ENCODE results near the gene TRIM71. TPM values are rescaled to one million over a fixed set of nuclear protein-coding genes. Genes with fewer than 3 reads are reported as not detected.
"Not testable (repeated sequence)": the region's sequence is repeated elsewhere in the genome, so short reads cannot be mapped to it uniquely, and the experiment has no call there.

The TRIM71 gene
- total and polyA plus RNA-seq, 7 experiments from 2014 or later = 0.20 TPM; not detected in 6

- no peaks in the 10 kb centered on the region for H3K9me3 Mint-ChIP-seq
- H3K36me3 Mint-ChIP-seq = no peaks in the 10 kb centered on the region
- Histone ChIP-seq H3K4me1 (ENCODE audit: control insufficient read depth in 2 of 2, insufficient read depth in 2 of 2, low read length in 2 of 2) (no peaks in the 10 kb centered on the region), H3K27ac (ENCODE audit: low read depth, low read length) (no peak overlapping the region), H3K4me3 (ENCODE audit: low read length) (no peak overlapping the region), H3K36me3 (ENCODE audit: control insufficient read depth in 2 of 3, insufficient read depth in 3 of 3, low read length in 3 of 3) (no peaks in the 10 kb centered on the region), H3K9me3 (ENCODE audit: control insufficient read depth in 2 of 3, low read length in 3 of 3) (no peaks in the 10 kb centered on the region), H3K27me3 (ENCODE audit: control insufficient read depth in 2 of 2, insufficient read depth in 2 of 2, low read length in 2 of 2) (no peaks in the 10 kb centered on the region)
- ChIA-PET CTCF (no interaction called here), POLR2A (no interaction called here)
- DNase-seq = no peak
- no peak for ATAC-seq
- peaks cover 0 to 21% (median 0%) of the 10 kb centered on the region in 5 donors for H3K27me3 Mint-ChIP-seq
- H3K4me1 Mint-ChIP-seq = peaks cover 3 to 16% (median 13%) of the 10 kb centered on the region in 7 donors
- H3K4me3 Mint-ChIP-seq = no peak overlapping the region
- peak overlapping the region in 1 of 9 donors; percentile 75 for H3K27ac Mint-ChIP-seq
- intact Hi-C loops (cut with micrococcal nuclease) = no loop called here
Measured at GRCh38 chr3:32842531-32842931, 24.7 kb downstream of the TRIM71 start.

DNA sequence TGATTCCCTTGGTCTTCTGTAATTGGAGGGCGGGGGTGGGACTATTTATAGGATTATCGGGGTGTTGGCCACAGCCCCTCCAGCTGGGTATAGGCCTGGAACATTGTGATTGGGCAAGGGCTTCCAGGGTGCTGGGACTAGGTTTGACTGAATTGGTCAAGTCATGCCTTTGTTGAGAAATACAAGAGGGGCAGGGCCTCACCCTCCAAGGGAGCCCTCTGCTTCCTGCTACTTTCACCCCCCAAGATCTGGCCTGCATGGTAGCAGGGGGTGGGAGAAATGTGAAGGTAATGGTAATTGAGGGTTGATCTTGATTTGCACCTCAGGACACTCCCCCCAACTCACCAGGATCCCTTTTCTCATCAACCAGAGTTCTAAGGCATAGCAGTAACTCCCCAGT lies 25.2 kb downstream of the TRIM71 start:
- H3K27ac Mint-ChIP-seq = no peak overlapping the region
- peaks cover 3 to 16% (median 13%) of the 10 kb centered on the region in 7 donors for H3K4me1 Mint-ChIP-seq
- Histone ChIP-seq H3K36me3 (ENCODE audit: control insufficient read depth in 2 of 3, insufficient read depth in 3 of 3, low read length in 3 of 3) (no peaks in the 10 kb centered on the region), H3K27ac (ENCODE audit: low read depth, low read length) (no peak overlapping the region), H3K4me3 (ENCODE audit: low read length) (no peak overlapping the region), H3K4me1 (ENCODE audit: control insufficient read depth in 2 of 2, insufficient read depth in 2 of 2, low read length in 2 of 2) (no peaks in the 10 kb centered on the region), H3K27me3 (ENCODE audit: control insufficient read depth in 2 of 2, insufficient read depth in 2 of 2, low read length in 2 of 2) (no peaks in the 10 kb centered on the region), H3K9me3 (ENCODE audit: control insufficient read depth in 2 of 3, low read length in 3 of 3) (no peaks in the 10 kb centered on the region)
- H3K9me3 Mint-ChIP-seq = no peaks in the 10 kb centered on the region
- CTCF ChIA-PET = no interaction called here
- H3K27me3 Mint-ChIP-seq = peaks cover 0 to 21% (median 0%) of the 10 kb centered on the region in 5 donors
- no peaks in the 10 kb centered on the region for H3K36me3 Mint-ChIP-seq
- DNase-seq = no peak
- no peak overlapping the region for H3K4me3 Mint-ChIP-seq
- intact Hi-C loops (cut with micrococcal nuclease) = no loop called here
- no peak for ATAC-seq
- POLR2A ChIA-PET = no interaction called here

DNA sequence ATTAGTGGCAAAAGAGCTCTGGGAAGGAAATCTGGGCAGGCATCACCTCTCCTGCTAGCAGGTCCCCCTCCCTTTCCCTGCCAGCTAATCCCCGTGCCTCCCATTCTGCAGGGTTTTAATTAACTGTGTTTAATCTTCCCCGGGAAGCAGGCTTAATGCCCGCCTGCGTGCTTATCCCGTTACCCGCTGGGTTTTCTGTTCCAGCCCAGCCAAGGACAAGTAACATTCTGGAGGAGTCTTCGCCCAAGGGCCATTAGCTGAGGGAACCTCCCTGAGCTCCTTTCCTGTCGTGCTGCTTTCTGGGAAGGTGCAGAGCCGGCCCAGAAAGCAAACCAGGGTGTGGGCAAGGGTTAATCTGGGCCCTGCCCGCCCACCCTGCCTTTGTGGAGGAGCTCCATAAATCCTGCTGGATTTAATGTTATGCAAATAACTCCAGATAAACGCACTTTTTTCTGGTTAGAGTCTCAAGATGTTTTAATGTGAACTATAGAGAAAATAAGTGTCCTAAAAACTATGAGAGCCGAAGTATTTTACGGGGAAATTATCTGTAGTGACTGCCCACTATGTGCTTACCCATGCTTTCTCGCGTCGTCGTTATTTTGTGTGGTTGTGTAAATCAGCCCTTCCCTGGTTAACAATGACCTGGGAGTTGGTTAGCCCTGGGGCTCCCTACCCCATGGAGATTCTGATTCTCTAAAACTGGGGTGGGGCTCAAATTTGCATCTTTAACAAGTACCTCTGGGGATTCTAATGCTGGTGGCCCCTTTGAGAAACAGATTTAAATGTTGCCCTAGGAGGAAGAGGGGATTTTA lies 25.9 kb downstream of the TRIM71 start:
- ChIA-PET CTCF (no interaction called here), POLR2A (no interaction called here)
- intact Hi-C loops (cut with micrococcal nuclease) = no loop called here
- Mint-ChIP-seq H3K27me3 (peaks cover 0 to 21% (median 0%) of the 10 kb centered on the region in 5 donors), H3K27ac (peak overlapping the region in 1 of 9 donors; percentile 62), H3K4me3 (no peak overlapping the region), H3K9me3 (no peaks in the 10 kb centered on the region), H3K4me1 (peaks cover 3 to 16% (median 13%) of the 10 kb centered on the region in 7 donors), H3K36me3 (no peaks in the 10 kb centered on the region)
- H3K4me1 ChIP-seq (ENCODE audit: control insufficient read depth in 2 of 2, insufficient read depth in 2 of 2, low read length in 2 of 2) = no peaks in the 10 kb centered on the region
- no peaks in the 10 kb centered on the region for H3K9me3 ChIP-seq (ENCODE audit: control insufficient read depth in 2 of 3, low read length in 3 of 3)
- H3K27ac ChIP-seq (ENCODE audit: low read depth, low read length) = no peak overlapping the region
- DNase-seq = no peak
- no peak overlapping the region for H3K4me3 ChIP-seq (ENCODE audit: low read length)
- H3K27me3 ChIP-seq (ENCODE audit: control insufficient read depth in 2 of 2, insufficient read depth in 2 of 2, low read length in 2 of 2) = no peaks in the 10 kb centered on the region
- no peak for ATAC-seq
- no peaks in the 10 kb centered on the region for H3K36me3 ChIP-seq (ENCODE audit: control insufficient read depth in 2 of 3, insufficient read depth in 3 of 3, low read length in 3 of 3)

GRCh38 chr3:32844322-32844654 lies 26.5 kb downstream of the TRIM71 start:
- Histone ChIP-seq H3K4me1 (ENCODE audit: control insufficient read depth in 2 of 2, insufficient read depth in 2 of 2, low read length in 2 of 2) (no peaks in the 10 kb centered on the region), H3K36me3 (ENCODE audit: control insufficient read depth in 2 of 3, insufficient read depth in 3 of 3, low read length in 3 of 3) (no peaks in the 10 kb centered on the region), H3K27ac (ENCODE audit: low read depth, low read length) (no peak overlapping the region), H3K9me3 (ENCODE audit: control insufficient read depth in 2 of 3, low read length in 3 of 3) (no peaks in the 10 kb centered on the region), H3K27me3 (ENCODE audit: control insufficient read depth in 2 of 2, insufficient read depth in 2 of 2, low read length in 2 of 2) (no peaks in the 10 kb centered on the region), H3K4me3 (ENCODE audit: low read length) (no peak overlapping the region)
- H3K27ac Mint-ChIP-seq = no peak overlapping the region
- ATAC-seq (no peak), DNase-seq (no peak)
- H3K4me3 Mint-ChIP-seq = no peak overlapping the region
- no peaks in the 10 kb centered on the region for H3K9me3 Mint-ChIP-seq
- POLR2A ChIA-PET = no interaction called here
- H3K4me1 Mint-ChIP-seq = peaks cover 3 to 16% (median 13%) of the 10 kb centered on the region in 7 donors
- no peaks in the 10 kb centered on the region for H3K36me3 Mint-ChIP-seq
- CTCF ChIA-PET = no interaction called here
- peaks cover 0 to 18% (median 0%) of the 10 kb centered on the region in 5 donors for H3K27me3 Mint-ChIP-seq
- intact Hi-C loops (cut with micrococcal nuclease) = no loop called here

- H3K36me3 ChIP-seq (ENCODE audit: control insufficient read depth in 2 of 3, insufficient read depth in 3 of 3, low read length in 3 of 3) = no peaks in the 10 kb centered on the region
- H3K27me3 ChIP-seq (ENCODE audit: control insufficient read depth in 2 of 2, insufficient read depth in 2 of 2, low read length in 2 of 2) = no peaks in the 10 kb centered on the region
- intact Hi-C loops (cut with micrococcal nuclease) = no loop called here
- ChIA-PET POLR2A (no interaction called here), CTCF (no interaction called here)
- ATAC-seq (no peak), DNase-seq (no peak)
- H3K4me1 ChIP-seq (ENCODE audit: control insufficient read depth in 2 of 2, insufficient read depth in 2 of 2, low read length in 2 of 2) = no peaks in the 10 kb centered on the region
- H3K9me3 ChIP-seq (ENCODE audit: control insufficient read depth in 2 of 3, low read length in 3 of 3) = no peaks in the 10 kb centered on the region
- Mint-ChIP-seq H3K4me1 (peaks cover 3 to 16% (median 13%) of the 10 kb centered on the region in 7 donors), H3K27ac (peak overlapping the region in 1 of 9 donors; percentile 74), H3K27me3 (peaks cover 0 to 18% (median 0%) of the 10 kb centered on the region in 5 donors), H3K9me3 (no peaks in the 10 kb centered on the region), H3K36me3 (no peaks in the 10 kb centered on the region), H3K4me3 (no peak overlapping the region)
- no peak overlapping the region for H3K4me3 ChIP-seq (ENCODE audit: low read length)
- H3K27ac ChIP-seq (ENCODE audit: low read depth, low read length) = no peak overlapping the region
Measured at GRCh38 chr3:32844914-32845313, 27.1 kb downstream of the TRIM71 start.

GRCh38 chr3:32845546-32845945 lies 27.7 kb downstream of the TRIM71 start:
- H3K27me3 ChIP-seq (ENCODE audit: control insufficient read depth in 2 of 2, insufficient read depth in 2 of 2, low read length in 2 of 2); H3K9me3 ChIP-seq (ENCODE audit: control insufficient read depth in 2 of 3, low read length in 3 of 3); intact Hi-C loops (cut with micrococcal nuclease); H3K27ac ChIP-seq (ENCODE audit: low read depth, low read length); H3K4me1 ChIP-seq (ENCODE audit: control insufficient read depth in 2 of 2, insufficient read depth in 2 of 2, low read length in 2 of 2); POLR2A ChIA-PET; H3K36me3 Mint-ChIP-seq; H3K27ac Mint-ChIP-seq; H3K9me3 Mint-ChIP-seq; DNase-seq; H3K4me3 Mint-ChIP-seq; ATAC-seq; H3K4me3 ChIP-seq (ENCODE audit: low read length); H3K36me3 ChIP-seq (ENCODE audit: control insufficient read depth in 2 of 3, insufficient read depth in 3 of 3, low read length in 3 of 3): not testable (repeated sequence)
- Mint-ChIP-seq H3K4me1 (peaks cover 3 to 16% (median 13%) of the 10 kb centered on the region in 7 donors), H3K27me3 (peaks cover 0 to 18% (median 0%) of the 10 kb centered on the region in 5 donors)
- CTCF ChIA-PET = interaction anchor here (0.7 kb wide), 2 partner anchors 103 to 229 kb away, joined by 3 to 4 read pairs; no protein-coding TSS in a partner anchor

GRCh38 chr3:32847045-32847444 lies 29.2 kb downstream of the TRIM71 start:
- H3K27ac ChIP-seq (ENCODE audit: low read depth, low read length); H3K4me3 Mint-ChIP-seq; H3K36me3 ChIP-seq (ENCODE audit: control insufficient read depth in 2 of 3, insufficient read depth in 3 of 3, low read length in 3 of 3); intact Hi-C loops (cut with micrococcal nuclease); CTCF ChIA-PET; H3K4me3 ChIP-seq (ENCODE audit: low read length); H3K9me3 ChIP-seq (ENCODE audit: control insufficient read depth in 2 of 3, low read length in 3 of 3); DNase-seq; H3K36me3 Mint-ChIP-seq; H3K9me3 Mint-ChIP-seq; POLR2A ChIA-PET; ATAC-seq; H3K4me1 ChIP-seq (ENCODE audit: control insufficient read depth in 2 of 2, insufficient read depth in 2 of 2, low read length in 2 of 2); H3K27ac Mint-ChIP-seq; H3K27me3 ChIP-seq (ENCODE audit: control insufficient read depth in 2 of 2, insufficient read depth in 2 of 2, low read length in 2 of 2): not testable (repeated sequence)
- Mint-ChIP-seq H3K4me1 (peaks cover 3 to 13% (median 11%) of the 10 kb centered on the region in 7 donors), H3K27me3 (peaks cover 0 to 23% (median 0%) of the 10 kb centered on the region in 5 donors)
